ENCODE results near the gene FASN. TPM values are rescaled to one million over a fixed set of nuclear protein-coding genes. Genes with fewer than 3 reads are reported as not detected.

Gene FASN
- total and polyA plus RNA-seq, 2 donors (not counting 3 experiments of a cell fraction or from before 2014, with no cell fraction given), result 101 to 360 TPM

DNA sequence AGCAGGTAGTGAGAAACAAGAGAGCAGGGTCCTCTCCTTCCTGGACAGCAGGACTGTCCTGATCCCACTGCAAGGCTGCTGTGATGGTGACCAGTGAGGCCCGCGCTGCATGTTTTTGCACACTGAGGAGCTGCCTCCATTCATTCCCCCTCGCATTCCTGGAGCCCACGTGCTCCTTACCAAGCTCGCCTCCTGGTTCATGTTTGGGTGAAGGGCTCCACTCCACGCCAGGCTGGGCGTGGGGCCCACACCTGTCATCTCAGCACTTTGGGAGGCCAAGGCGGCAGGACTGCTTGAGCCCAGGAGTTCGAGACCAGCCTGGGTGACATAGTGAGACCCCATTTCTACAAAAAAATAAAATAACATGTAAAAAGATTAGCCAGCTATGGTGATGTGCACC is 15.4 kb upstream of the FASN start:
- Histone ChIP-seq H3K9me3 (replicated peaks; ENCODE audit: control insufficient read depth, insufficient read depth, low read length) (no peaks in the 10 kb centered on the region), H3K27ac (ENCODE audit: insufficient read depth, low read depth, low read length) (no peak overlapping the region), H3K4me1 (ENCODE audit: control insufficient read depth, extremely low read depth, insufficient read depth, low read length) (no peaks in the 10 kb centered on the region), H3K4me3 (replicated peaks in 1 of 3; ENCODE audit: insufficient read depth in 1 of 3, low read depth in 1 of 3, low read length in 3 of 3) (no peak overlapping the region), H3K9me1 (replicated peaks; ENCODE audit: control insufficient read depth, extremely low read depth, insufficient read depth, low read length) (no peaks in the 10 kb centered on the region), H4K20me1 (replicated peaks; ENCODE audit: control insufficient read depth, extremely low read depth, insufficient read depth, low read length) (no peaks in the 10 kb centered on the region), H2AFZ (ENCODE audit: low read depth, low read length) (no peak overlapping the region), H3K36me3 (ENCODE audit: control insufficient read depth in 2 of 2, extremely low read depth in 1 of 2, insufficient read depth in 2 of 2, low read length in 2 of 2) (no peaks in the 10 kb centered on the region), H3K27me3 (ENCODE audit: control insufficient read depth in 2 of 2, insufficient read depth in 2 of 2, low read length in 2 of 2) (no peaks in the 10 kb centered on the region), H3K4me2 (ENCODE audit: insufficient read depth, low read length) (no peak overlapping the region), H3K79me2 (ENCODE audit: control insufficient read depth, insufficient read depth, low read length) (no peaks in the 10 kb centered on the region), H3K9ac (replicated peaks; ENCODE audit: extremely low read depth, insufficient read depth, low read length) (no peak overlapping the region)
- BruUV-seq (replicated peaks), result no TSS peak
- DNase-seq (ENCODE audit: low read depth, low spot score) (no peak), FAIRE-seq (no peak)
- POLR2A ChIA-PET, result no interaction called here
- CTCF ChIA-PET, result interaction anchor here (0.5 kb wide), 1 partner anchor 293 kb away, joined by 3 read pairs; no protein-coding TSS in a partner anchor
- dilution Hi-C loops (cut with MboI; ENCODE audit: extremely low pct_ligation_motif_present, low sequenced_read_pairs), result no loop called here
- TF ChIP-seq GATA2 (IDR thresholded peaks at IDR 0.05; ENCODE audit: insufficient read depth, insufficient read length, low read depth, low read length) (no peak), MYC (IDR thresholded peaks at IDR 0.05; ENCODE audit: low read depth, low read length) (no peak), POLR2A (IDR thresholded peaks at IDR 0.05; ENCODE audit: low read depth, low read length) (no peak), FOS (IDR thresholded peaks at IDR 0.05; ENCODE audit: borderline replicate concordance, insufficient read depth, low read length) (no peak), EZH2 (IDR thresholded peaks at IDR 0.05; ENCODE audit: borderline replicate concordance, low read depth, low read length, severe bottlenecking) (no peak), POLR2AphosphoS5 (IDR thresholded peaks at IDR 0.05; ENCODE audit: insufficient read depth, low read depth, low read length) (no peak)
- TF ChIP-seq, protein P1, sequence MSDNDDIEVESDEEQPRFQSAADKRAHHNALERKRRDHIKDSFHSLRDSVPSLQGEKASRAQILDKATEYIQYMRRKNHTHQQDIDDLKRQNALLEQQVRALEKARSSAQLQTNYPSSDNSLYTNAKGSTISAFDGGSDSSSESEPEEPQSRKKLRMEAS (IDR thresholded peaks at IDR 0.05; ENCODE audit: insufficient read depth, insufficient read length), result no peak
- TF ChIP-seq, protein P2, sequence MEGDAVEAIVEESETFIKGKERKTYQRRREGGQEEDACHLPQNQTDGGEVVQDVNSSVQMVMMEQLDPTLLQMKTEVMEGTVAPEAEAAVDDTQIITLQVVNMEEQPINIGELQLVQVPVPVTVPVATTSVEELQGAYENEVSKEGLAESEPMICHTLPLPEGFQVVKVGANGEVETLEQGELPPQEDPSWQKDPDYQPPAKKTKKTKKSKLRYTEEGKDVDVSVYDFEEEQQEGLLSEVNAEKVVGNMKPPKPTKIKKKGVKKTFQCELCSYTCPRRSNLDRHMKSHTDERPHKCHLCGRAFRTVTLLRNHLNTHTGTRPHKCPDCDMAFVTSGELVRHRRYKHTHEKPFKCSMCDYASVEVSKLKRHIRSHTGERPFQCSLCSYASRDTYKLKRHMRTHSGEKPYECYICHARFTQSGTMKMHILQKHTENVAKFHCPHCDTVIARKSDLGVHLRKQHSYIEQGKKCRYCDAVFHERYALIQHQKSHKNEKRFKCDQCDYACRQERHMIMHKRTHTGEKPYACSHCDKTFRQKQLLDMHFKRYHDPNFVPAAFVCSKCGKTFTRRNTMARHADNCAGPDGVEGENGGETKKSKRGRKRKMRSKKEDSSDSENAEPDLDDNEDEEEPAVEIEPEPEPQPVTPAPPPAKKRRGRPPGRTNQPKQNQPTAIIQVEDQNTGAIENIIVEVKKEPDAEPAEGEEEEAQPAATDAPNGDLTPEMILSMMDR (IDR thresholded peaks at IDR 0.05; ENCODE audit: extremely low read depth in 1 of 2, insufficient read depth in 1 of 2, low read depth in 1 of 2, low read length in 2 of 2), result no peak
- intact Hi-C loops (cut with micrococcal nuclease), result no loop called here
